Erythroblast (primary cell): ENCODE data around the gene NFS1.

Source experiments
- DNase-seq, 2 experiments: peaks; one replicate each; lab custom pipeline; 2025; lab: John Stamatoyannopoulos, UW
- GATA1 ChIP-seq: IDR thresholded peaks from 2 replicates; pipeline ENCODE4 v1.6.1; 2011; ENCODE audit warnings: low read depth, mild to moderate bottlenecking, control low read depth, low read length, moderate library complexity
- POLR2A ChIP-seq: IDR thresholded peaks from 2 replicates; pipeline ENCODE4 v1.6.1; 2011; ENCODE audit warnings: mild to moderate bottlenecking, low read length

NFS1 gene

GRCh38 chr20:35681960-35682359 lies 17.2 kb downstream of the NFS1 start:
- no peak for DNase-seq
- TF ChIP-seq GATA1: no peak
- TF ChIP-seq POLR2A: no peak

- TF ChIP-seq GATA1 (no peak), POLR2A (no peak)
- no peak for DNase-seq
These were observed 18.5 kb downstream of the NFS1 start for GRCh38 chr20:35680452-35681183.

GRCh38 chr20:35674921-35675320 lies 24.2 kb downstream of the NFS1 start:
- DNase-seq: no peak
- TF ChIP-seq GATA1 (no peak), POLR2A (no peak)

GRCh38 chr20:35673884-35674283 lies 25.3 kb downstream of the NFS1 start:
- no peak for DNase-seq
- TF ChIP-seq GATA1: no peak

GRCh38 chr20:35669681-35670080 lies 29.5 kb downstream of the NFS1 start:
- no peak for DNase-seq
- TF ChIP-seq GATA1 (no peak), POLR2A (no peak)

GRCh38 chr20:35669221-35669620 lies 29.9 kb downstream of the NFS1 start:
- TF ChIP-seq GATA1 (no peak), POLR2A (no peak)
- no peak for DNase-seq

GRCh38 chr20:35665949-35666288 lies 33.2 kb downstream of the NFS1 start:
- TF ChIP-seq POLR2A: no peak
- no peak for TF ChIP-seq GATA1

GRCh38 chr20:35664466-35665206 lies 34.5 kb downstream of the NFS1 start, which contains the start of the genes CPNE1 and RBM12:
CPNE1 (minus strand) TSS chr20:35664900; CDS start chr20:35632923, 31,977 bp downstream.
RBM12 (minus strand) TSS chr20:35664900; CDS start chr20:35655322, 9,578 bp downstream.
- DNase-seq: peak; percentile 95 to 97
- TF ChIP-seq POLR2A: peak; percentile 96
- no peak for TF ChIP-seq GATA1

More at GRCh38 chr20:35665949-35666288, 33.2 kb downstream of the NFS1 start:
- DNase-seq: no peak

- DNase-seq: peak; percentile 74 to 81
These were observed 35.4 kb downstream of the NFS1 start for GRCh38 chr20:35663516-35664465.

GRCh38 chr20:35662551-35662950 lies 36.6 kb downstream of the NFS1 start:
- no peak for TF ChIP-seq POLR2A
- no peak for TF ChIP-seq GATA1
- no peak for DNase-seq

More at GRCh38 chr20:35663516-35664465, 35.4 kb downstream of the NFS1 start:
- TF ChIP-seq POLR2A (no peak), GATA1 (no peak)

- TF ChIP-seq POLR2A (no peak), GATA1 (no peak)
- no peak for DNase-seq
These were observed 37.2 kb downstream of the NFS1 start for GRCh38 chr20:35661908-35662307.

- no peak for DNase-seq
- TF ChIP-seq POLR2A: no peak
- no peak for TF ChIP-seq GATA1
These were observed 38.1 kb downstream of the NFS1 start for GRCh38 chr20:35661053-35661452.

- TF ChIP-seq POLR2A: no peak
- no peak for TF ChIP-seq GATA1
- no peak for DNase-seq
These were observed 38.8 kb downstream of the NFS1 start for GRCh38 chr20:35660122-35660937.
